Stomach smooth muscle (tissue), 2 donors: ENCODE results near the gene PARVB.
"Not testable (repeated sequence)": the region's sequence is repeated elsewhere in the genome, so short reads cannot be mapped to it uniquely, and the experiment has no call there.

ENCODE experiments used
- H3K27ac ChIP-seq: one replicate; pipeline ENCODE4 v1.7.0; 2013; ENCODE audit warnings: mild to moderate bottlenecking, low read length, inconsistent platforms
- H3K27me3 ChIP-seq, 2 donors: one replicate each; pipeline ENCODE4 v1.7.0; 2013; ENCODE audit warnings: low read length in 2 of 2; ENCODE audit not compliant: insufficient read depth in 2 of 2, control insufficient read depth in 1 of 2
- H3K36me3 ChIP-seq, 2 donors: one replicate each; pipeline ENCODE4 v1.7.0; 2013; ENCODE audit warnings: low read length in 2 of 2; ENCODE audit not compliant: control insufficient read depth in 2 of 2, insufficient read depth in 2 of 2
- H3K4me1 ChIP-seq: one replicate; pipeline ENCODE4 v1.7.0; 2013; ENCODE audit warnings: low read length; ENCODE audit not compliant: control insufficient read depth, insufficient read depth
- H3K4me3 ChIP-seq, 2 donors: one replicate each; pipeline ENCODE4 v1.7.0; 2013; ENCODE audit warnings: low read length in 2 of 2
- H3K9ac ChIP-seq, 2 donors: one replicate each; pipeline ENCODE4 v1.7.0; 2013; ENCODE audit warnings: low read length in 2 of 2, mild to moderate bottlenecking in 1 of 2
- H3K9me3 ChIP-seq, 2 donors: one replicate each; pipeline ENCODE4 v1.7.0; 2013; ENCODE audit warnings: low read length in 2 of 2; ENCODE audit not compliant: control insufficient read depth in 2 of 2
- donor health status: healthy.
- donor health status: Pancreatic carcinoma.

PARVB gene

GRCh38 chr22:44014241-44014640, 9.9 kb upstream of the PARVB start:
- Histone ChIP-seq H3K4me3 (no peak overlapping the region), H3K9ac (no peak overlapping the region), H3K36me3 (no peaks in the 10 kb centered on the region), H3K9me3 (no peaks in the 10 kb centered on the region), H3K27me3 (no peaks in the 10 kb centered on the region), H3K27ac (no peak overlapping the region), H3K4me1 (no peaks in the 10 kb centered on the region)

DNA sequence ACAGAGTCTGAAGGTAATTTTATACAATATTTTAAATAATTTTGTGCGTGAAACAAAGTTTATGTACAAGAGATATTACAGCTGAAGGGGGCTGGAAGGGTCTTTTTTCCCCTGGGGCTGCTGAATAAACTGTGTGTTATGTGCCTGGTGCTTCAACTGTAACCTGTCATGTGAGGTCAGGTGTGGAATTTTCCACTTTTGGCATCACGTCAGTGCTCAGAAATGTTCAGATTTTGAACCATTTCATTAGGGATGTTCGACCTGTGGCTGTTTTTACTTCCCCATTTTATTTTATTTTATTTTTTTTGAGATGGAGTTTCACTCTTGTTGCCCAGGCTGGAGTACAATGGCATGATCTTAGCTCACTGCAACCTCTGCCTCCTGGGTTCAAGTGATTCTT, 7.5 kb upstream of the PARVB start:
- H3K36me3 ChIP-seq = not testable (repeated sequence)

GRCh38 chr22:44018594-44018993, 5.5 kb upstream of the PARVB start:
- Histone ChIP-seq H3K9me3 (no peaks in the 10 kb centered on the region), H3K36me3 (no peaks in the 10 kb centered on the region)

More for the DNA sequence above, 7.5 kb upstream of the PARVB start:
- not testable (repeated sequence) for H3K4me3 ChIP-seq, H3K9me3 ChIP-seq, H3K4me1 ChIP-seq, H3K27me3 ChIP-seq, H3K27ac ChIP-seq, H3K9ac ChIP-seq

DNA sequence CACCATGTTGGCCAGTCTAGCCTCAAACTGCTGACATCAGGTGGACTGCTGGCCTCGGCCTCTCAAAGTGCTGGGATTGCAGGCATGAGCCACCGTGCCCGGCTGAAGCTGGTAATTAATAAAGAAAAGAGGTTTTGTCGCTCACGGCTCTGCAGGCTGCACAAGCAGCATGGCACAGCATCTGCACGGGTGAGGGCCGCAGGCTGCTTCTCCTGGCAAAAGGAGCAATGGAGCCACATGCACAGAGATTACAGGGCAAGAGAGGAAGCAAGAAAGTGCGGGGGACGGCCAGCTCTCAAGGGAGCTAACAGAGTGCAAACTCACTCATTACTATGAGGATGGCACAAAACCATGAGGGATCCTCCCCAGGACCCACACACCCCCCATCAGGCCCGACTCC, 4.7 kb upstream of the PARVB start:
- Histone ChIP-seq H3K9ac (no peak overlapping the region), H3K36me3 (no peaks in the 10 kb centered on the region), H3K4me3 (no peak overlapping the region), H3K27ac (no peak overlapping the region), H3K4me1 (peaks cover 10% of the 10 kb centered on the region), H3K27me3 (no peaks in the 10 kb centered on the region), H3K9me3 (no peaks in the 10 kb centered on the region)

More at GRCh38 chr22:44018594-44018993, 5.5 kb upstream of the PARVB start:
- no peak overlapping the region for H3K4me3 ChIP-seq
- no peaks in the 10 kb centered on the region for H3K27me3 ChIP-seq
- no peak overlapping the region for H3K9ac ChIP-seq
- H3K4me1 ChIP-seq = peaks cover 5% of the 10 kb centered on the region
- no peak overlapping the region for H3K27ac ChIP-seq

DNA sequence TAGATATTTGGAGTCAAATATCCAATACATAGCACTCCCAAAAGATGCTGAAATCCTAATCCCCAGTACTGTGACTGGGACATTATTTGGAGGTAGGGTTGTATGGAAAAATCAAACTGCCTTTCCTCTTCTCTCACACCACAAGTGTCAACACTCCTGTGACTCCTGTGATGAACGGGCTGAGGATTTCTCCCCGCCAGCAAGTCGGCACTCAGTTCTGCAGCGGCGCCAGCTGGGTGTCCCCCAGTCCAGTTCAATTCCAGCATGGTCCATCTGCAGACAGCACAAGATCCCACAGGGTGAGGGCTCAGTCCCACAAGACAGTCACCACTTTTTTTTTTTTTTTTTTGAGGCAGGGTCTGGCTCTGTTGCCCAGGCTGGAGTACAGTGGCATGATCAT, 4.3 kb upstream of the PARVB start:
- Histone ChIP-seq H3K4me3 (no peak overlapping the region), H3K27ac (no peak overlapping the region), H3K4me1 (peaks cover 13% of the 10 kb centered on the region), H3K36me3 (no peaks in the 10 kb centered on the region), H3K9me3 (no peaks in the 10 kb centered on the region), H3K9ac (no peak overlapping the region), H3K27me3 (no peaks in the 10 kb centered on the region)

DNA sequence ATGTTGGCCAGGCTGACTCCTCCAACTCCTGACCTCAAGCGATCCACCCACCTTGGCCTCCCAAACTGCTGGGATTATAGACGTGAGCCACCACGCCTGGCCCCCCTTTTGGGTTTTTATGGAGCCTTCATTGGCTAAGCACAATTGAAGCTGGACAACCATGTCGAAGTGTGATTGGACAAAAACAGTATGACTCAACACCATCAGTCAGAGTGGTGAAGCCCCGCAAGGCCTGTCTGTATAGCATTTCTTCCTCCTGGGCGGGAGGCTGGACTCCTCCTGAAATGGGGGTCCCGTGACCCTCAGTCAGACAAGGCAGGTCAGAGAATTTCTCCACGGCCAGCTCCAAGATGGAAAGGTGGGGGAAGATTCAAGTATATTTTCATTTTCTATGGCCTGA, 3.1 kb upstream of the PARVB start:
- Histone ChIP-seq H3K9me3 (no peaks in the 10 kb centered on the region), H3K4me1 (peaks cover 17% of the 10 kb centered on the region), H3K36me3 (no peaks in the 10 kb centered on the region), H3K9ac (no peak overlapping the region), H3K27me3 (no peaks in the 10 kb centered on the region), H3K4me3 (no peak overlapping the region), H3K27ac (no peak overlapping the region)

DNA sequence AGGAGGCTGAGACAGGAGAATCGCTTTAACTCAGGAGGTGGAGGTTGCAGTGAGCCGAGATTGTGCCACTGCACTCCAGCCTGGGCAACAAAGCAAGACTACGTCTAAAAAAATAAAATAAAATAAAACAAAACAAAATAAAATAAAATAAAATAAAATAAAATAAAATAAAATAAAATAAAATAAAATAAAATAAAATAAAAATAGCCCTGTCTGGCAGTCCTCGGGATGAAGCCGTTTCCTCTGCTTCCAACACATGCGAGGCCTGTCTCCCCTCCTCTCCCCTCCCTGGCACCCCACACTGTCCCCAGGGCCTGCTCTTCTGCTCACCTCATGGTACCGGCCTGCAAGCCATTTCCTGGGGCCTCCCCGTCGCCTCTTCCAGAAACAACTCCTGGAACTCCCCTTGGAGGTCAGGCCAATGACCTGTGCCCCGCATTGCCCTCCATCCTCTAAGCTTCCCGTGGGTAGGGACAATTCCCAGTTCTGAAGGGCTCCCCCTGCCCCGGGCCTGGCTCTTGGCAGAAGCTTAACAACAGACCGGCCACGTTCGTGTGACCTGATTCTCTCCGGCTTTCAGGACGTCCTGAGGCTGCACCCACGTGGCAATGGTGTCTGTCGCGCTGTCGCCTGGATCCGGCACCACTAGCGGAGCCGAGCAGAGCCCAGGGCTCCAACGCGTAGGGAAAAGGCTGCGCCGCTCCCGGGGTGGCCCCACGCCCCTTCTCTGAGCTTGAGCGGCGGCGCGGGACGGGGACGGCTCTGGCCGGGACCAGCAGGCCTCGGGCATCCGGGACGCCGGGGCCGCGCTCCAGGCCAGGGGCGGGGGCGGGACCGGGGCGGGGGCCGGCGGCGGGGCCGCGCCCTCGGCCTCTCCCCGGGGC, 456 bp upstream of the PARVB start:
- no peak overlapping the region for H3K27ac ChIP-seq
- H3K27me3 ChIP-seq = no peaks in the 10 kb centered on the region
- H3K9me3 ChIP-seq = no peaks in the 10 kb centered on the region
- H3K9ac ChIP-seq = peak overlapping the region; percentile 74 to 76
- no peaks in the 10 kb centered on the region for H3K36me3 ChIP-seq
- H3K4me1 ChIP-seq = peaks cover 23% of the 10 kb centered on the region
- H3K4me3 ChIP-seq = peak overlapping the region; percentile 52 to 80

- Histone ChIP-seq H3K9ac (peak overlapping the region in 1 of 2 donors; percentile 59), H3K9me3 (no peaks in the 10 kb centered on the region), H3K4me1 (peaks cover 23% of the 10 kb centered on the region), H3K36me3 (no peaks in the 10 kb centered on the region), H3K27me3 (no peaks in the 10 kb centered on the region), H3K27ac (peak overlapping the region; percentile 64), H3K4me3 (peak overlapping the region in 1 of 2 donors; percentile 80)
Measured at GRCh38 chr22:44025171-44026065, 1.3 kb downstream of the PARVB start.

- Histone ChIP-seq H3K27me3 (no peaks in the 10 kb centered on the region), H3K36me3 (no peaks in the 10 kb centered on the region), H3K9ac (no peak overlapping the region), H3K9me3 (no peaks in the 10 kb centered on the region), H3K4me1 (peaks cover 26% of the 10 kb centered on the region), H3K4me3 (peak overlapping the region in 1 of 2 donors; percentile 80), H3K27ac (peak overlapping the region; percentile 64)
Measured at GRCh38 chr22:44026066-44026629, 2.0 kb downstream of the PARVB start.

DNA sequence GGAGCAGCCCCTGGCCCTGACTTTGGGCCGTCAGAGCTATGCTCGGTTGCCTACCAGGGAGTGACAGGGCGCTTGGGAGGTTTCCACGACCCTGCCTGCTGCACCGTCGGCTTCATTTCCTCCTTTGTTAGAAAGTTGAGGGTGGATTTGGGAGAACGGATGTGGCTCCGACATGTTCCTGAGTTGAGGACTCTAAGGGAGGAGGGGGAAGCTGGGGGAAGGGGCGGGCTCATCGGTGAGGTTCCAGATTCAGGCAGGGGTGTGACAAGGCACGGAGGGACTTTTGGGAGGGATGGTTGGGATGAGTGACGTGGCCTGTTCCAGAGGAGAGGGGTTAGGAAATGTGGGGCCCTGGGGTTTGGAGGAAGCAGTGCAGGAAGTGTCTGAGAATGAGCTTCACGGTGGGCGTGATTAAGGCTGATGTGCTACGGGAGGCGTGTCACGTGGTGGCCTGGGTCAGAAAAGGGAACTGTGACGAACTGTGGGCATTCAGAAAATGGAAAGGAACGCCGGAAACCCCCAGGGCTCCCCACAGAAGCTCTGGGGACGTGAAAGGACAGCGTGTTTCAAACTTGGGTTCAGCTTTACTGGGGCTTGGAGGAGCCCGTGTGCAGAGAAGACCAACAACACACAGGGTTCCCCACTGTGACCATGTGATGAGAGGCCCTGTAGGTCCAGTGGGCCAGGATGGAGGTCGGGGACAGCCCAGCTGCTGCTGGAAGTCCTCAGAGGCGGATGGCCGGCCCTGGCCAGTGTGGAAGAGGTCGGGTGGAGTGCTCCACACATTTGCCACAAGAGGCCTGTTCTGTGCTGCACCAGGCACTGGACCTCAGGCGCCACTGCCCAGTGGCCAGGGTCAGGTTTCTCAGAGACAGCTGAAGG, 2.8 kb downstream of the PARVB start:
- Histone ChIP-seq H3K36me3 (no peaks in the 10 kb centered on the region), H3K4me3 (no peak overlapping the region), H3K27ac (peak overlapping the region; percentile 64), H3K4me1 (peaks cover 31% of the 10 kb centered on the region), H3K9me3 (no peaks in the 10 kb centered on the region), H3K27me3 (no peaks in the 10 kb centered on the region), H3K9ac (no peak overlapping the region)
